Stimulated activated CD4-positive, alpha-beta T cell treated with anti-CD3 and anti-CD28 coated beads, Interleukin-15, amount 100 ng/mL, for 1 hour (primary cell): ENCODE data around the gene TBC1D22B.

Source experiments
- DNase-seq, 2 donors: peaks; one replicate each; pipeline ENCODE4 v3.0.0-alpha.2; 2020; ENCODE audit warnings: low read depth in 1 of 2, low spot score in 1 of 2

The TBC1D22B gene

DNA sequence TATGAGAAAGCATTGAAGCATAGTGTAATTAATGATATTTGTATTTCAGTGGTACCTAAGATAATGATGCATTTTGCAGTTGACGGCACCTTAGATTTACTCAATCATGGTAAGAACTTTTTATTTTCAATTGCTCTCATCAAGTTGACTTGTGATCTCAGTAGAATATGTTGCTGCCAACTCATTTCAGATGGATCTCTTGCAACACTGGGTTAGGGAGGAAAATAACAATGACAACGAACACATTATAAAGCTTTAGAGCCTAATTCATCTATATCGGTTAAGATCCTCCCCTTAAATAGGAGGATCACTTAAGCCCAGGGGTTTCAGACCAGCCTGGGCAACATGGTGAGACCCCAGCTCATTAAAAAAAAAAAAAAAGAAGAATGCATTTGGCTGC is 18.0 kb upstream of the TBC1D22B start:
- DNase-seq = no peak

DNA sequence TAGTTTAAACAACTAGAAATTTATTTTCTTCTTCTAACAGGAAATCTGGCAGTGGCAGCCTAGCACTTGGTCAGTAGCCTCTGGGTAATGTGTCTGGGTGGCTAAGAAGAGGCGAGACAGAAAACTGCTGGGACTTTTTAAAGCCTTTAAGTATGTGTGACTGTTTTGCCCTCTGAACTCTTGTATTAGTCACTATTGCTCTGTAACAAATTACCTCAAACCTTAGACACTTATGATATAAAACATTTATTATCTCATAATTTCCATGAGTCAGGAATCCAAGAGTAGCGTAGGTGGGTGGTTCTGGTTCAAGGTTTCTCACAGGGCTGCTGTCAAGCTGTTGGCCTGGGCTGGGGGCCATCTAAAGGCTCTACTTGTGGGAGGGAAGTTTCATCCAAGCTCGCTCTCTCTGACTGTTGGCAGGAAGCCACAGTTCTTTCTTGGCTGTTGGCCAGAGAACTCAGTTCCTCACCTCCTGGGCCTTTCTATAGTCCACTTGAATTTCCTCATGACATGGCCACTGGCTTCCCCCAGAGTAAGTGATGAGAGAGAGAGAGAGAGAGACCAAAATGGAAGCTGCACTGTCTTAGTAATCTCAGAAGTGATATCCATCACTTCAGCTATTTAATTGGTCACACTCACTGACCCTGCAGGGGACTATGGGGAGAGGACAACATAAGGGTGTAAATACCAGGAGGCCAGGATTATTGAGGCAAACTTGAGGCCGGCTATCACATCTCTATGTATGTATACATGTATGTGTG is 17.4 kb upstream of the TBC1D22B start:
- peak; percentile 24 to 55 for DNase-seq

DNA sequence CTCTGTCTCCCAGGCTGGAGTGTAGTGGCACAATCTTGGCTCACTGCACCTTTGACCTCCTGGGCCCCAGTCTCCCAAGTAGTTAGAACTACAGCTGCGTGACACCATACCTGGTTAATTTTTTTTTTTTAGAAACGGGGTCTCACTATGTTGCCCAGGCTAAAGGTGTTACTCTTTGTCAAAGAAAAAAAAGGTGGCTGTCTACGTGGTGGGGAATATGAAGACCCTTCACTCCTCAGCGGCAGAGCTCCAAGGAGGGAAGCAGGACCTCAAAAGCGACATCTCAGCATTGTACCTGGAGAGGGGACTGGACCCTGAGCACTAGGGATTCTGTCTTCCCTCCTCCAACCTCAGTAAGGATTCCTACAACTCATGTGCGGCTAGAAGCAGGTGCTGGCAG is 16.4 kb upstream of the TBC1D22B start:
- no peak for DNase-seq

DNA sequence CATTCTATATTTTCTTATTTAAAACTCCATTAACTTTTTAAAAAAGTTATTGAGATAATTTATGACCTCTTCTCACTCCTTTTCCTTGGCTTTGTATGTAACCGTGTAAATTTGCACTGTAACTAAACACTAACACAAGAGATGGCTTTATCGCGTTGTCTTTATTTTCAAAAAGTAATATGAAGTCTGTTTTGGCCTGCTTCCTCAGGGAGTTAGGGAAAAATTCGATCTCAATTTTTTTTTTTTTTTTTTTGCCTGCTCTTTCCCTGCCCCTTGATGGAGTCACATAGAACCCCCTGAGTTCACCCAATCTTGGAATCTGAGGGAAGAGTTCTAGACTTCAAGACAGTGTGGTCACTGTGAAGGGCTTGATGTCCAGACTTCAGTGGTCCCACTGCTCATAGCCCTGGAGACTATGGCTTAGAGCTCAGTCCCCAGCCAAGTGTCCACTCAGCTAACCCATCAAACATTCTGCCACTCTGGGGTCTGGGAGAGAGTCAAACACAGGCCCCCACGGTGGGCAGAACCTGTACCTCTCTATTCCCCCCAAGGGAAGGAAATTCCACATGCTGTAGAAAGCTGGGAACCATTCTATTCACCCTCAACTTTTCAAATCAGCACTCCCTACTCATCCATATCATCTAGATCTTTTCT is 15.7 kb upstream of the TBC1D22B start:
- no peak for DNase-seq

DNA sequence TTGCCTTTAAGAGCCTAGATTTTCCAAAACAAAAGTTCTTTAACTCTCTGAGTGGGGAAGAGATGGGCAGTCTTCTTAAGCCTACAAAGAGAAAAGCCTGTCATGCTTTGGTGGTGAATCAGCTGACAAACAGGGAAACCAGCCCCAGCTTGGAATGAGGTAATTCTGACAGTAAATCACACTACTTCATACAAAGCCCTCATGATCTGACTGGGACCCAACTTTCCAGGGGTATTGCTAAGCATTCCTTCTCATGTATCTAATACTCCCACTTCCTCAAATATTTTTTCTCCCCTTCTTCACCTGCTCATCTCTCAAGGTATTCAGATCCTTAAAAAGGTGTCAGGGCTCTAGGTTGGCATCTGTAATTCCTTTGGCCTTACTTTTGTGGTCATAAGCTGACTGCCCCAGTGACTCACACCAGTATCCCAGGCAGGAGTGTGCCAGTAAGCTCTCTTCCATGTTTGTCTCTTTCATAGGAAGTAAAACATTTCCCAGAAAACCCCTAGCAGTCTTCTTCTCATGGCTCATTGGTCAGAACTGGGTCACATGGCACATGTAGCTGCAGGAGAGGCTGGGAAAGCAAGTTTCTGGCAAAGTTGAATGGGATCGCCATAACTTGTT is 15.0 kb upstream of the TBC1D22B start:
- DNase-seq = no peak

GRCh38 chr6:37243131-37243815 is 14.3 kb upstream of the TBC1D22B start:
- no peak for DNase-seq

- DNase-seq = no peak
Measured at GRCh38 chr6:37243816-37244370, 13.7 kb upstream of the TBC1D22B start.

- DNase-seq = no peak
Measured at GRCh38 chr6:37244430-37245310, 12.9 kb upstream of the TBC1D22B start.

DNA sequence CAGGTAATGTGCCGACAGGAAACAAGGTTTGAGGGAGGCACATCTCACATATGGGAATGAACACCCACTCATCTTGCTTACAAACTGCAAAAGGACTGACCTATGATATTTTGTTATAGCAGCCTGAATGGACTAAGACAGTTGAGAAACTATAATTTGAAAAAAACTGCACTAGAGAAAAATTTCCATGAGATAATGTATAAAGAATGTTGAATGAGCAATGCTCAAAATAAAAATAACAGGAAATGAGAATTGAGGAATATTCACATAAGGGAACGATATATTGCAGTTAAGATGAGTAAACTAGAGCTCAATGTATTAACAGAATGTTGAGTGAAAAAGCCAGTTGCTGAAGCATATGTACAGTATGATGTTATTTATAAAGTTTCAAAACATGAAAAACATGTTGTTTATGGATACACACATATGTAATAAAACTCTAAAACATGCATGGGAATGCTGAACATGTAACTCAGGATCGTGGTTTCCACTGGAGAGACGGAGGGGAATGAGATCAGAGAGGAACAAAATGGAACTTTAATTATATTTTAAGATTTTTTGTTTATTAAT is 6.3 kb upstream of the TBC1D22B start:
- DNase-seq = no peak

GRCh38 chr6:37253486-37254007 is 4.0 kb upstream of the TBC1D22B start:
- DNase-seq = no peak

GRCh38 chr6:37254881-37255280 is 2.7 kb upstream of the TBC1D22B start:
- DNase-seq = no peak

- DNase-seq = no peak
Measured at GRCh38 chr6:37256692-37257319, 766 bp upstream of the TBC1D22B start.

DNA sequence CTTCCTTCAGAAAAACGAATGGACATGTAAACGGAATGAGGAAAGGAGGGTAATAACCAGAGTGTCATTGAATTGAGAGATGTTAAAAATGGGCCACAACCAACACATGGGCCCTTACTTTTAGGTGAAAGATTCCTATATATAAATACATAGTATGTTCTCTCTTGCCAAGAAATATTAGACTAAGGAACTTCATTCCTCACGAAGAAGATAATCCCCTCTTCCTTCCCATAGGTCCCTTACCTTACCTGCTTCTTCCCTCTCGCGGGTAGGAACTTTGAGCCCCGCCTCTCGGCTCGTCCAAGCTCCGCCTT is 295 bp upstream of the TBC1D22B start:
- DNase-seq = no peak

- no peak for DNase-seq
Measured at GRCh38 chr6:37258405-37259105, 983 bp downstream of the TBC1D22B start.

GRCh38 chr6:37259191-37259590 is 1.6 kb downstream of the TBC1D22B start:
- no peak for DNase-seq

DNA sequence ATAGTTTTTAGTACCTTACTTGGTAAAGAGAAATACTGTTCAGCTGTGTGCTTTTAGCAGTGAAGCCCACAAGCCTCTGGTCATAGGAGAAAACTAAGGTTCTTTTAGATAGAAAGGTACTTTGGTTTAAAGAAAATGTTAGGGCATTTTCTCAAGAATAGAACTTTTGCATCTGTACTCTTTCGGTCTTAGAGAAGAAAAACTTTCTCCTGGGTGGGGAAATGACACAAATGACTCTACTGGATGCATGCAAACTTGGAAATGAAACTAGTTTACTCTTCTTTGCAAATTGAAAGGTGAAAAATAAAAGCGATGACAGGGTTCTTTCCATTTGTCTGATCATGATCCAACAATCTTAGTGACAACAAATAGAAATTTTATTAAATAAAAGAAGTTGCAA is 2.5 kb downstream of the TBC1D22B start:
- DNase-seq = no peak

DNA sequence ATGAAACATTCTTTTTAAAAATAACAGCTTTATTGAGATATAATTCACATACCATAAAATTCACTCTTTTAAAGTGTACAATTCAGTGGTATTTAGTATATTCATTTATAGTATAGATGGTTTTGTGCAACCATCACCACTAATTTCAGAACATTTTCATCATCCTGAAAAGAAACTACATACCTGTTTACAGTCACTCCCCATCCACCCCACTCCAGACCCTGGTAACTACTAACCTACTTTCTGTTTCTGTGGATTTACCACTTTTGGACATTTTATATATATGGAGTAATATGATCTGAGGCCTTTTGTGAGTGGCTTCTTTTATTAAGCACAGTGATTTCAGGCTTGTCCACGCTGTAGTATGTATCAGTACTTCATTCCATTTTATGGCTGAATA is 2.9 kb downstream of the TBC1D22B start:
- no peak for DNase-seq

- DNase-seq = no peak
Measured at GRCh38 chr6:37261198-37261597, 3.6 kb downstream of the TBC1D22B start.

GRCh38 chr6:37262446-37263026 is 5.0 kb downstream of the TBC1D22B start:
- DNase-seq = no peak
